SU-DHL-6 (cell line): ENCODE data around the gene NOS1AP.

Experiments used
- H2AFZ ChIP-seq: fragments of 200-600 bp; sonication (generic); 2 replicates; pipeline ENCODE4 v1.6.1; 2014; ENCODE audit warnings: low read depth, mild to moderate bottlenecking, moderate library complexity, mixed read lengths, antibody characterized with exemption, low read length; ENCODE audit not compliant: severe bottlenecking
- H3F3A ChIP-seq: fragments of 200-600 bp; shearing (Covaris generic); 2 replicates; pipeline ENCODE4 v1.6.0; 2016; ENCODE audit warnings: antibody characterized with exemption, mild to moderate bottlenecking; ENCODE audit not compliant: insufficient read depth
- H3K27ac ChIP-seq: fragments of 200-600 bp; sonication (generic); 2 replicates; pipeline ENCODE4 v1.5.1; 2016; ENCODE audit warnings: low read depth, mild to moderate bottlenecking, low read length, moderate library complexity, mixed read lengths
- H3K27me3 ChIP-seq: fragments of 200-600 bp; sonication (generic), shearing (Covaris generic); 2 replicates; pipeline ENCODE4 v1.6.0; 2014; ENCODE audit warnings: mild to moderate bottlenecking, low read length
- H3K36me3 ChIP-seq: fragments of 200-600 bp; sonication (generic); 2 replicates; pipeline ENCODE4 v1.6.1; 2014; ENCODE audit warnings: mild to moderate bottlenecking, low read length, mixed read lengths
- H3K4me2 ChIP-seq: fragments of 300-600, 200-600 bp; shearing (Covaris generic), sonication (generic); 2 replicates; pipeline ENCODE4 v1.6.0; 2014; ENCODE audit warnings: low read length, low read depth, mild to moderate bottlenecking; ENCODE audit not compliant: poor library complexity, severe bottlenecking
- H3K4me3 ChIP-seq: fragments of 200-600 bp; sonication (generic); 2 replicates; pipeline ENCODE4 v1.5.1; 2014; ENCODE audit warnings: antibody characterized with exemption, low read length, mild to moderate bottlenecking, mixed read lengths; ENCODE audit not compliant: insufficient read depth, poor library complexity, severe bottlenecking
- H3K79me2 ChIP-seq: fragments of 200-600 bp; sonication (generic); 2 replicates; pipeline ENCODE4 v1.6.1; 2014; ENCODE audit warnings: mild to moderate bottlenecking, low read length, moderate library complexity; ENCODE audit not compliant: insufficient read depth
- H3K9ac ChIP-seq: fragments of 200-600 bp; sonication (generic); 2 replicates; pipeline ENCODE4 v1.7.0; 2014; ENCODE audit warnings: mild to moderate bottlenecking, low read length
- H3K9me2 ChIP-seq: fragments of 200-600 bp; sonication (generic); replicated peaks from 2 replicates; pipeline ENCODE4 v1.6.1; 2014; ENCODE audit warnings: low read length; ENCODE audit not compliant: insufficient read depth
- H3K9me3 ChIP-seq: fragments of 200-600 bp; sonication (generic); 2 replicates; pipeline ENCODE4 v1.6.1; 2014; ENCODE audit warnings: low read length, mixed read lengths; ENCODE audit not compliant: insufficient read depth
- H4K20me1 ChIP-seq: fragments of 200-600 bp; sonication (generic); 2 replicates; pipeline ENCODE4 v1.6.1; 2014; ENCODE audit warnings: low read depth, mild to moderate bottlenecking, antibody characterized with exemption, low read length, moderate library complexity, mixed read lengths
- EZH2phosphoT487 ChIP-seq: fragments of 200-600 bp; sonication (generic), shearing (Covaris generic); conservative IDR thresholded peaks from 2 replicates; pipeline ENCODE4 v1.6.1; 2018; ENCODE audit warnings: mild to moderate bottlenecking, antibody characterized with exemption, low read length, moderate library complexity, mixed read lengths
- TF ChIP-seq, protein P1 (sequence below): fragments of 200-600 bp; sonication (generic); IDR thresholded peaks from one replicate; pipeline ENCODE4 v1.5.1; 2017; ENCODE audit warnings: antibody characterized with exemption, mild to moderate bottlenecking, low read length, moderate library complexity; ENCODE audit not compliant: insufficient read depth, poor library complexity, severe bottlenecking

Gene NOS1AP

DNA sequence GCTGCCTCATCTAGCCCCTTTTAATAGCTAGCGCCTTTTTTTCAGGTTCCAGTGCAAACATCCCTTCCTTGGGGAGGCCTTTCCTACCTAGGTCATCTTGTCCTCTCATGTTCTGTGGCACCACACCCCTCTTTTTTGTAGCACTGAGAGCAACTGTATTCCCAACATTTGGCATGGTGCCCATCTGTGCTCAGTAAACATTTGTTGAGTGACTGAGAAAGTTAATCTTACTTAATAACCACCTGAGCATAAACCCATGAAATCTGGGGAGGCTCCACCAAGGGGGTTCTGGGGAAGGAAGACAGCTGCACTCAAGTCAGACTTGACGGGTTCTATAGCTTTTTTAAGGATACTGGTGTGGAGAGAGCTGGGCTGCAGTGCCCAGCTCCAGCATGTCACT lies 90.0 kb downstream of the NOS1AP start:
- Histone ChIP-seq H3K27ac (no peak overlapping the region), H3K9me2 (no peaks in the 10 kb centered on the region)
- no peak for TF ChIP-seq EZH2phosphoT487
- TF ChIP-seq, protein P1, sequence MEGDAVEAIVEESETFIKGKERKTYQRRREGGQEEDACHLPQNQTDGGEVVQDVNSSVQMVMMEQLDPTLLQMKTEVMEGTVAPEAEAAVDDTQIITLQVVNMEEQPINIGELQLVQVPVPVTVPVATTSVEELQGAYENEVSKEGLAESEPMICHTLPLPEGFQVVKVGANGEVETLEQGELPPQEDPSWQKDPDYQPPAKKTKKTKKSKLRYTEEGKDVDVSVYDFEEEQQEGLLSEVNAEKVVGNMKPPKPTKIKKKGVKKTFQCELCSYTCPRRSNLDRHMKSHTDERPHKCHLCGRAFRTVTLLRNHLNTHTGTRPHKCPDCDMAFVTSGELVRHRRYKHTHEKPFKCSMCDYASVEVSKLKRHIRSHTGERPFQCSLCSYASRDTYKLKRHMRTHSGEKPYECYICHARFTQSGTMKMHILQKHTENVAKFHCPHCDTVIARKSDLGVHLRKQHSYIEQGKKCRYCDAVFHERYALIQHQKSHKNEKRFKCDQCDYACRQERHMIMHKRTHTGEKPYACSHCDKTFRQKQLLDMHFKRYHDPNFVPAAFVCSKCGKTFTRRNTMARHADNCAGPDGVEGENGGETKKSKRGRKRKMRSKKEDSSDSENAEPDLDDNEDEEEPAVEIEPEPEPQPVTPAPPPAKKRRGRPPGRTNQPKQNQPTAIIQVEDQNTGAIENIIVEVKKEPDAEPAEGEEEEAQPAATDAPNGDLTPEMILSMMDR, result no peak

GRCh38 chr1:162161916-162162550 lies 92.5 kb downstream of the NOS1AP start:
- Histone ChIP-seq H3K27ac (no peak overlapping the region), H2AFZ (no peak overlapping the region), H3K4me2 (no peak overlapping the region), H3K4me3 (no peak overlapping the region), H3K79me2 (no peaks in the 10 kb centered on the region), H3F3A (no peaks in the 10 kb centered on the region), H3K9me2 (no peaks in the 10 kb centered on the region), H3K36me3 (no peaks in the 10 kb centered on the region), H4K20me1 (no peaks in the 10 kb centered on the region), H3K9me3 (no peaks in the 10 kb centered on the region), H3K9ac (no peak overlapping the region), H3K27me3 (no peaks in the 10 kb centered on the region)
- TF ChIP-seq, protein P1, result no peak
- no peak for TF ChIP-seq EZH2phosphoT487

More for the DNA sequence above, 90.0 kb downstream of the NOS1AP start:
- Histone ChIP-seq H3K4me2 (no peak overlapping the region), H3K4me3 (no peak overlapping the region), H3K9me3 (no peaks in the 10 kb centered on the region), H2AFZ (no peak overlapping the region), H3K79me2 (no peaks in the 10 kb centered on the region), H4K20me1 (no peaks in the 10 kb centered on the region), H3K9ac (no peak overlapping the region), H3K27me3 (no peaks in the 10 kb centered on the region), H3F3A (no peaks in the 10 kb centered on the region), H3K36me3 (no peaks in the 10 kb centered on the region)

DNA sequence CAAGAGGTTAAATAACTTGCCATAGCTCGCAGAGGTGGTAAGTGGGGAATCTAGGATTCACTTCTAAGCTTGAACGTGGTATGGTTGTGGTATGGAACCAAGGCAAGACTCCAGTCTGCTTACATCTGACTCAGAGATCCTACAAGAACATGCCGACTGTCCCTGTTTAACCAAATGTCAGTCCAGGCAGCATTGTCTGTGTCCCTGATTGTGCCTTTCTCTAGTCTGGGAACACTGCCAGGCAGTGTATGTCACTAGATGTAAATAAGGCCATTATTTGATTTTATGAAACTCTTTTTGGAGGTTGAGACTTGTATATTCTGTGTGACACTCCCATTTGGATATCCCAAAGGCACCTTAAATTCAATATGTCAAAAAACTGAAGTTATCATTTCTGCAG lies 96.0 kb downstream of the NOS1AP start:
- Histone ChIP-seq H3K9me2 (no peaks in the 10 kb centered on the region), H3K79me2 (no peaks in the 10 kb centered on the region), H3K9ac (no peak overlapping the region), H3K36me3 (no peaks in the 10 kb centered on the region), H2AFZ (no peak overlapping the region), H3K9me3 (no peaks in the 10 kb centered on the region), H3K4me3 (no peak overlapping the region), H3K4me2 (no peak overlapping the region), H4K20me1 (no peaks in the 10 kb centered on the region), H3F3A (no peaks in the 10 kb centered on the region), H3K27me3 (no peaks in the 10 kb centered on the region), H3K27ac (no peak overlapping the region)
- TF ChIP-seq, protein P1, result no peak
- TF ChIP-seq EZH2phosphoT487, result no peak
